Thyroid gland (tissue), 4 donors: ENCODE measurements around the gene SAMD4A. TPM values are rescaled to one million over a fixed set of nuclear protein-coding genes. Genes with fewer than 3 reads are reported as not detected.

Experiments used
- DNase-seq, 2 donors: peaks; one replicate each; pipeline ENCODE4 v3.0.0-alpha.2; 2019
- H3K27ac ChIP-seq, 3 donors: fragments of 200-600 bp; sonication (generic); 1 replicate in 2 of 3; 2 replicates in 1 of 3; pipeline ENCODE4 v1.5.1; 2016 to 2019; ENCODE audit warnings: mild to moderate bottlenecking in 1 of 3, moderate library complexity in 1 of 3
- H3K27me3 ChIP-seq: fragments of 200-600 bp; sonication (generic); one replicate; pipeline ENCODE4 v1.5.1; 2019
- H3K36me3 ChIP-seq, 2 donors: fragments of 200-600 bp; sonication (generic); one replicate each; pipeline ENCODE4 v1.5.1; 2016 to 2019
- H3K4me1 ChIP-seq, 2 donors: fragments of 200-600 bp; sonication (generic); one replicate each; pipeline ENCODE4 v1.5.1; 2017 to 2019
- H3K4me3 ChIP-seq, 3 donors: fragments of 200-600 bp; sonication (generic); replicated peaks in 1 of 3; 1 replicate in 2 of 3; 2 replicates in 1 of 3; pipeline ENCODE4 v1.5.1; 2016; ENCODE audit warnings: mild to moderate bottlenecking in 1 of 3
- H3K9me3 ChIP-seq: fragments of 200-600 bp; sonication (generic); one replicate; pipeline ENCODE4 v1.5.1; 2017
- POLR2A ChIP-seq, 2 donors: fragments of 450-650 bp; IDR thresholded peaks; one replicate each; pipeline ENCODE4 v1.6.1; 2017; ENCODE audit warnings: antibody characterized with exemption in 2 of 2, mild to moderate bottlenecking in 2 of 2, moderate library complexity in 1 of 2
- WGBS, 2 donors: methylation state at CpG; one replicate each; pipeline ENCODE4 v1.1.5; 2017; 5-methylcytosine and 5-hydroxymethylcytosine counted together
- intact Hi-C: fragments of 100-400 bp; cut with DNase I; formaldehyde crosslinking; loops from one replicate; pipeline ENCODE4 v1.15.1; 2023
- total RNA-seq, 4 donors: library from RNA; depleted of rRNA; stranded (reverse); fragments of >200 nt; gene quantifications; one replicate each; pipeline ENCODE4 v1.2.3, GENCODE V29; 2016
- TF ChIP-seq, protein P1 (sequence below), 6 experiments: fragments of 200-600 bp in 3 of 6; fragments of 450-650 bp in 3 of 6; sonication (generic) in 3 of 6; IDR thresholded peaks; one replicate each; pipeline ENCODE4 v1.5.1; 2016 to 2019; ENCODE audit warnings: antibody characterized with exemption in 6 of 6, mild to moderate bottlenecking in 2 of 6, inconsistent platforms in 1 of 6, moderate library complexity in 1 of 6

Gene SAMD4A
- total RNA-seq, 4 donors from 2014 or later, result 12.6 to 32.7 (median 17.6) TPM

DNA sequence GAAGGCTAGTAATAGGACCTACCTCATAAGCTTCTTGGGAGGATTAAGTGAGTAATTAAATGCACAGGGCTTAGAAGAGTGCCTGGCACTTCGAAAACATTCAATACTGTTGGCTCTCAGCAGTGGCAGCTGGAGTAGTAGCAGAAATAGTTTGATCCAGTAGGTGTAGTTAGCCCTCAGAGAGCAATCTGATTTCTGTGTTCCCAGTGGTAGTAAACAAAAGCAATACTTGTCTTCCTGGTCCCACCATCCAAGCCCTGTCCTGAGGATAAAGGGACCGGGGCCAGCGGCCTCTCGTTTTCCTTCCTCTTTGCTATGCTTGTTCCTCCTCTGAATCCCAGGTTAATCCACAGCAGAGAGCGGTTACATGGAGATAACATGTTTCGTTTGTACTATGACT, 131.6 kb downstream of the SAMD4A start:
- Histone ChIP-seq H3K4me3 (no peak overlapping the region), H3K27ac (peak overlapping the region in 2 of 3 donors; percentile 65 to 70), H3K9me3 (no peaks in the 10 kb centered on the region), H3K27me3 (no peaks in the 10 kb centered on the region), H3K36me3 (no peaks in the 10 kb centered on the region), H3K4me1 (peaks cover 9 to 33% of the 10 kb centered on the region in 2 donors)
- 71 to 77% methylated on average over 6 of the region's 6 CpGs for WGBS, 2 donors
- no peak for DNase-seq
- TF ChIP-seq POLR2A (IDR thresholded peaks at IDR 0.05), result no peak
- TF ChIP-seq, protein P1, sequence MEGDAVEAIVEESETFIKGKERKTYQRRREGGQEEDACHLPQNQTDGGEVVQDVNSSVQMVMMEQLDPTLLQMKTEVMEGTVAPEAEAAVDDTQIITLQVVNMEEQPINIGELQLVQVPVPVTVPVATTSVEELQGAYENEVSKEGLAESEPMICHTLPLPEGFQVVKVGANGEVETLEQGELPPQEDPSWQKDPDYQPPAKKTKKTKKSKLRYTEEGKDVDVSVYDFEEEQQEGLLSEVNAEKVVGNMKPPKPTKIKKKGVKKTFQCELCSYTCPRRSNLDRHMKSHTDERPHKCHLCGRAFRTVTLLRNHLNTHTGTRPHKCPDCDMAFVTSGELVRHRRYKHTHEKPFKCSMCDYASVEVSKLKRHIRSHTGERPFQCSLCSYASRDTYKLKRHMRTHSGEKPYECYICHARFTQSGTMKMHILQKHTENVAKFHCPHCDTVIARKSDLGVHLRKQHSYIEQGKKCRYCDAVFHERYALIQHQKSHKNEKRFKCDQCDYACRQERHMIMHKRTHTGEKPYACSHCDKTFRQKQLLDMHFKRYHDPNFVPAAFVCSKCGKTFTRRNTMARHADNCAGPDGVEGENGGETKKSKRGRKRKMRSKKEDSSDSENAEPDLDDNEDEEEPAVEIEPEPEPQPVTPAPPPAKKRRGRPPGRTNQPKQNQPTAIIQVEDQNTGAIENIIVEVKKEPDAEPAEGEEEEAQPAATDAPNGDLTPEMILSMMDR (IDR thresholded peaks at IDR 0.05), result no peak
- intact Hi-C loops, result loop anchor here (10.0 kb wide), 1 partner anchor 76 kb away; no protein-coding TSS in a partner anchor

DNA sequence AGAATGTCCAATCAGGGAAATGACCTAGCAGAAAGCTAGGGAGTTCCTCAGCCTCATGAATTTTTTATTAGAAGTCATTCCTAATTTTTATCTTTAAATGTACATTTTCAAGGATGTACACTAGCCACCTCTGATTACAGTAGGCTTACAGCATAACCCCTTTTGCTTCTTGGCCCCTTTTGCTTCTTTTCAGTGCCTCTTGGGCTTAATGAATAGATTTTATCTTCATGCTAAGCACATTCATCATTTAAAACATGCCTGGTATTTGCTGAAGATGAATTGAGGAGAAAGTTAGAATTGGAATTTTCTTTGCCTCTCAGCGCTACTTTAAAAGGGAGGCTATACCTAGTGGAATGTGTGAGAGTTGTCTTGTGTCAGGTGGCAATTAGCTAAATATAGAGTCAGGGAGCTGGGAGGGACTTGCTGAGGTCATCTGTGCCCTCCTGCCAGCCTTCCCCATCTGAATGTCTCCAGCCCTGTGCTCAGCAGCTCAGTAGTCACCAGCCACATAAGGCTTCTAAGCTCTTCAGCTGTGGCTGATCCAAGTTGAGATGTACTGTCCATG, 132.1 kb downstream of the SAMD4A start:
- H3K4me3 ChIP-seq, result no peak overlapping the region
- H3K4me1 ChIP-seq, result peaks cover 11 to 38% of the 10 kb centered on the region in 2 donors
- intact Hi-C loops, result loop anchor here (10.0 kb wide), 1 partner anchor 76 kb away; no protein-coding TSS in a partner anchor
- H3K9me3 ChIP-seq, result no peaks in the 10 kb centered on the region
- no peaks in the 10 kb centered on the region for H3K27me3 ChIP-seq
- WGBS, 2 donors, result 69 to 72% methylated on average over 1 of the region's 1 CpG
- DNase-seq, result peak; percentile 40 to 52
- H3K36me3 ChIP-seq, result no peaks in the 10 kb centered on the region
- peak overlapping the region in 2 of 3 donors; percentile 65 to 70 for H3K27ac ChIP-seq
- TF ChIP-seq, protein P1 (IDR thresholded peaks at IDR 0.05), result no peak
- peak in 1 of 2 donors; percentile 35 for TF ChIP-seq POLR2A (IDR thresholded peaks at IDR 0.05)

DNA sequence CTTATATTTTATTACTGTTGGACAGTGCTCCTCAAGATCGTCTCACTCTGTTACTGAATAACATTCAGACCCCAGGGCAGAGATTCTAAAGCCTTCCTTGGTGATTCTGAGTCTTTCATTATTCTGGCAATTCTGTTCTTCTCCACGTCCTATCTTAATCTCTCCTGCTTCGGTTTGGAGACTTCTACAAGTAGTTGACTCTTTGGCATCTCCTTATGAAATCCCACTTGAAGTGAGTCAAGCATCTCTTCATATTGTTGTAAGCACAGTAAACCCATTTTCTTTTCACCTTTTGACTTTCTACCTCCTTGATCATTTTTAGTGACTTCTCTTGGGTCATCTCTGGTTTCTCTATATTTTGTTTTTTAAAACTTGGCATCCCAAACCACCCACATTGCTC, 132.8 kb downstream of the SAMD4A start:
- intact Hi-C loops, result loop anchor here (10.0 kb wide), 1 partner anchor 75 kb away; no protein-coding TSS in a partner anchor

DNA sequence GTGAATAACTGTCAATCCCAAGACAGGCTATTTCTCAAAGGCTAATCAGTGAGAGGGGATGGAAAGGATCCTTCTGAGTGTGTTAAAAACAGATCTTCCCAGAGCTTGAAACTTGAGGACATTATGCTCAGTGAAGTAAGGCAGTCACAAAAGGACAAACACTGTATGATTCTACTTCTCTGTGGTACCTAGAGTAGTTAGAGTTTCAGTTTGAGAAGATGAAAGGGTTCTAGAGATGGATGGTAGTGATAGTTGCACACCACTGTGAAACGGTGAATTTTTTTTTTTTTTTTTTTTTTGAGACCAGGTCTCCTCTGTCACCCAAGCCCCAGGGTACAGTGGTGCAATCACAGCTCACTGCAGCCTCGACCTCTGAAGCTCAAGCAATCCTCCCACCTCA, 133.8 kb downstream of the SAMD4A start:
- Histone ChIP-seq H3K9me3 (no peaks in the 10 kb centered on the region), H3K4me1 (peaks cover 13 to 34% of the 10 kb centered on the region in 2 donors), H3K36me3 (no peaks in the 10 kb centered on the region), H3K27ac (no peak overlapping the region), H3K27me3 (no peaks in the 10 kb centered on the region), H3K4me3 (no peak overlapping the region)
- intact Hi-C loops, result no loop called here
- no peak for DNase-seq
- TF ChIP-seq, protein P1 (IDR thresholded peaks at IDR 0.05), result no peak
- TF ChIP-seq POLR2A (IDR thresholded peaks at IDR 0.05), result no peak
- 86 to 87% methylated on average over 2 of the region's 2 CpGs for WGBS, 2 donors

More for the DNA sequence above, 132.8 kb downstream of the SAMD4A start:
- no peak for DNase-seq
- 38 to 61% methylated on average over 3 of the region's 3 CpGs for WGBS, 2 donors
- peak overlapping the region in 1 of 3 donors; percentile 70 for H3K27ac ChIP-seq
- peaks cover 13 to 37% of the 10 kb centered on the region in 2 donors for H3K4me1 ChIP-seq
- H3K9me3 ChIP-seq, result no peaks in the 10 kb centered on the region
- no peaks in the 10 kb centered on the region for H3K27me3 ChIP-seq
- no peak for TF ChIP-seq POLR2A (IDR thresholded peaks at IDR 0.05)
- H3K4me3 ChIP-seq, result no peak overlapping the region
- no peaks in the 10 kb centered on the region for H3K36me3 ChIP-seq

DNA sequence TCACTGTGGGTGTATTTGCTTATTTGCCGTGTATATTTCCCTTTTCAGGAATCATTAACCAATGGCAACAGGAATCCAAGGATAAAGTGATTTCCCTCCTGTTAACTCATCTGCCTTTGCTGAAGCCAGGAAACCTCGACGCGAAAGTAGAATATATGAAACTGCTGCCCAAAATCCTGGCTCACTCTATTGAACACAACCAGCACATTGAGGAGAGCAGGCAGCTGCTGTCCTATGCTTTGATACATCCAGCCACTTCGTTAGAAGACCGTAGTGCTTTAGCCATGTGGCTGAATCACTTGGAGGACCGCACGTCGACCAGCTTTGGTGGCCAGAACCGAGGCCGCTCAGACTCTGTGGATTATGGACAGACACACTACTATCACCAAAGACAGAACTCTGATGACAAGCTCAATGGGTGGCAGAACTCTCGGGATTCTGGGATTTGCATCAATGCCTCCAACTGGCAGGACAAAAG, 135.1 kb downstream of the SAMD4A start:
- no peak for TF ChIP-seq POLR2A (IDR thresholded peaks at IDR 0.05)
- TF ChIP-seq, protein P1 (IDR thresholded peaks at IDR 0.05), result no peak
- H3K36me3 ChIP-seq, result no peaks in the 10 kb centered on the region
- no peak overlapping the region for H3K4me3 ChIP-seq
- H3K27me3 ChIP-seq, result no peaks in the 10 kb centered on the region
- 95% methylated on average over 12 of the region's 12 CpGs for WGBS, 2 donors
- intact Hi-C loops, result no loop called here
- H3K27ac ChIP-seq, result no peak overlapping the region
- no peak for DNase-seq
- H3K9me3 ChIP-seq, result no peaks in the 10 kb centered on the region
- H3K4me1 ChIP-seq, result peaks cover 13 to 34% of the 10 kb centered on the region in 2 donors
